Stimulated activated CD8-positive, alpha-beta memory T cell treated with anti-CD3 and anti-CD28 coated beads, Interleukin-4, amount 100 ng/mL, for 24 hours (primary cell): Measurements from ENCODE around the gene SMIM31.

Source experiments
- DNase-seq: peaks from one replicate; pipeline ENCODE4 v3.0.0-alpha.2; 2020; ENCODE audit warnings: low read depth

SMIM31 gene

GRCh38 chr4:164789047-164789446, 35.1 kb downstream of the SMIM31 start:
- no peak for DNase-seq

GRCh38 chr4:164790249-164790648, 36.3 kb downstream of the SMIM31 start:
- DNase-seq = no peak

- no peak for DNase-seq
These were observed 45.5 kb downstream of the SMIM31 start for GRCh38 chr4:164799410-164799809.

- no peak for DNase-seq
These were observed 46.9 kb downstream of the SMIM31 start for GRCh38 chr4:164800786-164801185.

GRCh38 chr4:164802301-164802901, 48.5 kb downstream of the SMIM31 start:
- DNase-seq = no peak

- DNase-seq = no peak
These were observed 49.8 kb downstream of the SMIM31 start for GRCh38 chr4:164803702-164804101.

DNA sequence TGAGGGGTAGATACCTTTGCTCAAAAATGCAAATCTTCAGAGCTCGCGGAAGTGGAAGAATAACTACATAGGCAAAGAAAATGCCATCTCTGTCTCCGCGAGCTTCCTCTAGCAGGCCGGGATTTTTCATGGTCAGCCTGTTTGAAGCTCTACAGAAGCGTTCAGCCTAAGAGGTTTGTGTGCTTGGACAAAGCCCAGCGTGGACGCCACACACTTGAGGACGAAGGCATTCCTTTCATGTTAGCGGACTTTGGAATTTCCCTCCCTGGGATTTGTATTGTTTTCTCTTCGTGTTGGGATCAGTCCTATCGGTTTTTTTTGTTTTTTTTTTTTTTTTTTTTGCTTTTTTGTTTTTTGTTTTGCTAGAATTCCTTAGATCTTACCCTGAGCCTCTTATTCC, 53.7 kb downstream of the SMIM31 start:
- no peak for DNase-seq

GRCh38 chr4:164813554-164813953, 59.6 kb downstream of the SMIM31 start:
- no peak for DNase-seq

- DNase-seq = no peak
These were observed 61.8 kb downstream of the SMIM31 start for GRCh38 chr4:164815711-164816110.

- no peak for DNase-seq
These were observed 65.4 kb downstream of the SMIM31 start for GRCh38 chr4:164819366-164819765.

GRCh38 chr4:164821711-164822110, 67.8 kb downstream of the SMIM31 start:
- DNase-seq = no peak

DNA sequence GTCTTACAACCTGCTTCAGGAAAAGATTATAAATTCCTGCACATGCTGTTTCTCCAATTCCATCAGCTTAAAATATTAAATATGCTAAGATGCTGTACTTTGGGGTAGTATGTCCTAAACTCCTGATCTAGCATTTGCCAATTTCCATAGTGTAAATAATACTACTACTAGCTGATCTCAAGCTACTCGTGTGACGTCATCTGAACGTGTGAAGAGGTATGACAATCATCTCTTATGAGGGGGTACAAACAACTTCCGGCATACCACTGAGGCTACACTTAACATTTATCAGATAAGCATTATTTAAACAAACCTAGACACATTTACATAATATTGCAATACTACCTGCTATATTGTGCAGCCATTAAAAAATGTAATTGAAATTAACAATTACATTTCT, 70.7 kb downstream of the SMIM31 start:
- DNase-seq = no peak

GRCh38 chr4:164828955-164829354, 75.0 kb downstream of the SMIM31 start:
- DNase-seq = no peak

GRCh38 chr4:164846566-164846965, 92.6 kb downstream of the SMIM31 start:
- DNase-seq = no peak

- no peak for DNase-seq
These were observed 93.1 kb downstream of the SMIM31 start for GRCh38 chr4:164847016-164847415.

GRCh38 chr4:164847967-164848649, 94.2 kb downstream of the SMIM31 start:
- DNase-seq = no peak
